ENCODE results near the gene CD300LB. TPM values are rescaled to one million over a fixed set of nuclear protein-coding genes. Genes with fewer than 3 reads are reported as not detected.

The CD300LB gene
- total and polyA plus RNA-seq, 10 of the 15 experiments (the other 5 are each of a cell fraction or from before 2014, with no cell fraction given): 0.08 to 0.57 (median 0.25) TPM; not detected in 4

DNA sequence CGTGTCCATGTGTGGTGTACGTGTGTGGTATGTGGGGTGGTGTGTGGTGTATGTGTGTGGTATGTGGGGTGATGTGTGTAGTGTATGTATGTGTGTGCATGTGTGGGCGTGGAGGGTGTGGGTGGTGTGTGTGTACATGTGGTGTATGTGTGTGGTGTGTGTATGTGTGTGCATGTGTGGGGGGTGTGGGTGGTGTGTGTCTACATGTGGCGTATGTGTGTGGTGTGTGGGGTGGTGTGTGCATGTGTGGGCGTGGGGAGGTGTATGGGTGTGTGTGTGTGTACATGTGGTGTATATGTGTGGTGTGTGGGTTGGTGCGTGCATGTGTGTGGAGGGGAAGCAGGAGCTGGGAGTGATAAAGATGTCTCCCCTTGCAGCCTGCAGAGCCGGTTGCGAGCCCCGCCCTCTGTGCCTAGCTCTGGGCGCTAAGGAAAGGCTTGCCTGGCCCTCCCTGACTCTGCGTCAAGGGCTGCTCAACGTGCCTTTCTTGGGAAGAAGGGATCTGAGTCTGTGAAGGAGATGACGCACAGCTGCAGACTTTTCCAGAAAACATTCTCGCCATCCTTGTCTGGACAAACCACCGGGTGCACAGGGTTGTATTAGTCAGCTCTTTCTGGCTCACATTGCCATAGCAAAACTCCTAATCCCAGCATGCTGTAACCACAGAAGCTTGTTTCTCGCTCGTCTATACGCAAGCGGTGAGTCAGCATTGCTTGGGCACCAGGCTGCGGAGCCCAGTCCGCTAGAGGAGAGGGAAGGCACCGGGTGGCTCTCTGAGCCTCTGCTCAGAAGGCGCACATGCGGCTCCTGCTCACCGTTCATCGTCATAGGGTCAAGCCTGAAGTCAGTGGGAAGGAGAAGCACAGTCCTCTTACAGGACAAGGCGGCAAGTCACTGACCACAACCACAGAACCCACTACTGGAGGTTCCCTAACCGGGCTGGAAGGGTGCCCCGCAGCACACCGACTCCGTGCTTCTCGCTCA lies 38.0 kb upstream of the CD300LB start:
- CTCF ChIA-PET: no interaction called here
- POLR2A ChIA-PET: interaction anchor here (0.6 kb wide), 1 partner anchor 104 kb away, joined by 3 read pairs; no protein-coding TSS in a partner anchor
- ATAC-seq (no peak), DNase-seq (ENCODE audit: low read depth, low spot score) (no peak), FAIRE-seq (no peak)
- in situ Hi-C loops (cut with MboI): loop anchor here (10.0 kb wide), 1 partner anchor 55 kb away; no protein-coding TSS in a partner anchor
- Histone ChIP-seq H2AFZ (ENCODE audit: control insufficient read depth, low read depth, low read length) (no peak overlapping the region), H3K79me2 (ENCODE audit: control insufficient read depth, insufficient read depth, low read length) (no peaks in the 10 kb centered on the region), H3K9me3 (replicated peaks; ENCODE audit: control insufficient read depth, insufficient read depth, low read length) (no peaks in the 10 kb centered on the region), H3K27ac (ENCODE audit: control insufficient read depth, insufficient read depth) (no peak overlapping the region), H3K4me3 (no peak overlapping the region), H3K36me3 (ENCODE audit: control insufficient read depth in 2 of 2, insufficient read depth in 2 of 2, low read length in 1 of 2) (no peaks in the 10 kb centered on the region), H3K4me1 (ENCODE audit: control insufficient read depth, insufficient read depth, low read length) (no peaks in the 10 kb centered on the region), H3K27me3 (replicated peaks in 1 of 2; ENCODE audit: control insufficient read depth in 2 of 2, insufficient read depth in 2 of 2, low read length in 1 of 2) (peaks cover 0 to 3% of the 10 kb centered on the region in 2 experiments; a peak in 1 of 4 replicates), H4K20me1 (ENCODE audit: control insufficient read depth, insufficient read depth) (no peaks in the 10 kb centered on the region), H3K4me2 (ENCODE audit: control insufficient read depth, insufficient read depth) (no peak overlapping the region), H3K9ac (ENCODE audit: control insufficient read depth, insufficient read depth, low read length) (no peak overlapping the region)
- no TSS peak for BruUV-seq (replicated peaks)
- SMC1A ChIA-PET (ENCODE audit: uncharacterized antibody, unreplicated experiment): interaction anchor here (0.9 kb wide), 1 partner anchor 71 kb away, joined by 3 read pairs; no protein-coding TSS in a partner anchor
- RAD21 ChIA-PET (ENCODE audit: unreplicated experiment): no interaction called here
- TF ChIP-seq NR2C2 (IDR thresholded peaks at IDR 0.05; ENCODE audit: borderline replicate concordance, control insufficient read depth, insufficient read length, low read depth) (peak; percentile 52), EED (IDR thresholded peaks at IDR 0.05; ENCODE audit: low read depth) (no peak), LARP7 (IDR thresholded peaks at IDR 0.05) (no peak), RBBP5 (conservative IDR thresholded peaks at IDR 0.05) (no peak)
- WGBS (ENCODE audit: insufficient coverage, insufficient replicate concordance, low lambda C conversion rate, missing lambda C conversion rate): 35% methylated on average over 32 of the region's 32 CpGs
- intact Hi-C loops (cut with micrococcal nuclease; ENCODE audit: unreplicated experiment): loop anchor here (5.0 kb wide), 1 partner anchor 78 kb away; no protein-coding TSS in a partner anchor

Data from GM12878 (cell line).